ENCODE results near the gene COLEC12.

The COLEC12 gene

DNA sequence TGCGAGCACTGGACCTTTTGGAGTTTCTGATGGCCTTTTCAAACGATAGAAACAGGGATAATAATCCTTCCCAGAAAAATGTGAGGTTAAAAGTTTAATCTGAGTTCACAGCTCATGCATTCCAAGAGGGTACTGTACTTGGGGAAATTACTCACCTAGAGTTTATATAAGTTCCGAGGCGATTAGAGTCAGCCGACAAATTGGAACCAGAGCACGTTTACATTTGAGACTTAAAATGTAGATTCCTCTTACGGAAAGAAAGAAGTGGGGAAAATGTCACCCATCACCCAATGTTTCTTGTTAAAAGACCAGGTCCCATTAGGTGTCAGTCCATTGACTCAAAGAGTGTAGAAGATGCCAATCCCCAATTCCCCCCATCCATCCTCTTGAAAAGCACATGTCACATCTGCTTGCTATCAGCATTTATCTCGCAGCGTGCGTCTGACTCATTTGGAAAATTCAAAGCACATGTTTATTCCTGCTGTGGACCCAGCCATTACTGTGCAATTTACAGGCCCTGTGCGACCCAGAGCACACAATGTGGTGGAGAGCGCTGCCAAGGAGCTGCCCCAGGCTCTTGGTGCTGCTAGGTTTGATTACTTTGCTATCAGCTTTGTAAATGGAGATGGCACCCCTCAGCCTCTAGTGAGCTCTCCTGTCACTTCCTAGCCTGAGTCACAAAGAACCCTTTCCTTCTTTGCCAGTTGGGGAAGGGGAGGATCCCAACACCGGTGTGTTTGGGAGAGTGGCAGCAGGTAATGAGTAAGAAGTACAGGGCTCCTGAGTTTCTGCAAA lies 104.8 kb downstream of the COLEC12 start (continued):
- TF ChIP-seq ZNF654 (tag by site-specific recombination; IDR thresholded peaks at IDR 0.05; ENCODE audit: low read depth) (no peak), ZBTB20 (tag by site-specific recombination; IDR thresholded peaks at IDR 0.05) (no peak), ZNF677 (tag by site-specific recombination; IDR thresholded peaks at IDR 0.05) (no peak), ZNF335 (tag by site-specific recombination; conservative IDR thresholded peaks at IDR 0.05) (peak; percentile 55), ZNF2 (tag by site-specific recombination; IDR thresholded peaks at IDR 0.05) (peak; percentile 80), WT1 (tag by site-specific recombination; IDR thresholded peaks at IDR 0.05) (peak; percentile 84), TCF7L2 (IDR thresholded peaks at IDR 0.05; ENCODE audit: borderline replicate concordance, low read depth, low read length) (0 out of 2 replicates have a peak, but pooled peaks have one; percentile 21), ZNF121 (tag by site-specific recombination; IDR thresholded peaks at IDR 0.05) (no peak), EGR2 (tag by site-specific recombination; IDR thresholded peaks at IDR 0.05; ENCODE audit: low read depth) (no peak), ZNF146 (tag by site-specific recombination; IDR thresholded peaks at IDR 0.05) (no peak), ZNF548 (tag by site-specific recombination; IDR thresholded peaks at IDR 0.05) (no peak), REPIN1 (tag by site-specific recombination; IDR thresholded peaks at IDR 0.05; ENCODE audit: low read depth) (no peak), MYNN (tag by site-specific recombination; IDR thresholded peaks at IDR 0.05; ENCODE audit: borderline replicate concordance) (0 out of 2 replicates have a peak, but pooled peaks have one; percentile 28), GFI1B (tag by site-specific recombination; IDR thresholded peaks at IDR 0.05) (peak; percentile 84), ZNF211 (tag by site-specific recombination; IDR thresholded peaks at IDR 0.05; ENCODE audit: low read depth) (no peak), ZNF114 (tag by site-specific recombination; IDR thresholded peaks at IDR 0.05) (no peak), ZBTB8A (tag by site-specific recombination; IDR thresholded peaks at IDR 0.05) (peak; percentile 56; the same call in 1 of the 2 replicates), ZNF521 (tag by site-specific recombination; IDR thresholded peaks at IDR 0.05) (no peak), ZSCAN30 (tag by site-specific recombination; IDR thresholded peaks at IDR 0.05) (peak; percentile 92; the same call in 1 of the 2 replicates), ZNF549 (tag by site-specific recombination; IDR thresholded peaks at IDR 0.05) (no peak), ZNF394 (tag by site-specific recombination; IDR thresholded peaks at IDR 0.05; ENCODE audit: borderline replicate concordance) (peak; percentile 50; the same call in 1 of the 2 replicates), ZFP37 (tag by site-specific recombination; IDR thresholded peaks at IDR 0.05) (peak; percentile 75; the same call in 1 of the 2 replicates), ZNF626 (tag by site-specific recombination; IDR thresholded peaks at IDR 0.05) (no peak), ZNF658 (tag by site-specific recombination; IDR thresholded peaks at IDR 0.05) (no peak), GLIS1 (tag by site-specific recombination; IDR thresholded peaks at IDR 0.05) (peak; percentile 92), KLF10 (tag by site-specific recombination; IDR thresholded peaks at IDR 0.05) (peak; percentile 45; the same call in 1 of the 2 replicates), ZNF398 (tag by site-specific recombination; IDR thresholded peaks at IDR 0.05) (no peak), ZNF704 (tag by site-specific recombination; IDR thresholded peaks at IDR 0.05) (no peak)
- TF ChIP-seq, protein P1, sequence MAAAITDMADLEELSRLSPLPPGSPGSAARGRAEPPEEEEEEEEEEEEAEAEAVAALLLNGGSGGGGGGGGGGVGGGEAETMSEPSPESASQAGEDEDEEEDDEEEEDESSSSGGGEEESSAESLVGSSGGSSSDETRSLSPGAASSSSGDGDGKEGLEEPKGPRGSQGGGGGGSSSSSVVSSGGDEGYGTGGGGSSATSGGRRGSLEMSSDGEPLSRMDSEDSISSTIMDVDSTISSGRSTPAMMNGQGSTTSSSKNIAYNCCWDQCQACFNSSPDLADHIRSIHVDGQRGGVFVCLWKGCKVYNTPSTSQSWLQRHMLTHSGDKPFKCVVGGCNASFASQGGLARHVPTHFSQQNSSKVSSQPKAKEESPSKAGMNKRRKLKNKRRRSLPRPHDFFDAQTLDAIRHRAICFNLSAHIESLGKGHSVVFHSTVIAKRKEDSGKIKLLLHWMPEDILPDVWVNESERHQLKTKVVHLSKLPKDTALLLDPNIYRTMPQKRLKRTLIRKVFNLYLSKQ (tag by site-specific recombination; IDR thresholded peaks at IDR 0.05; ENCODE audit: borderline replicate concordance), result no peak
- TF ChIP-seq, protein P2, sequence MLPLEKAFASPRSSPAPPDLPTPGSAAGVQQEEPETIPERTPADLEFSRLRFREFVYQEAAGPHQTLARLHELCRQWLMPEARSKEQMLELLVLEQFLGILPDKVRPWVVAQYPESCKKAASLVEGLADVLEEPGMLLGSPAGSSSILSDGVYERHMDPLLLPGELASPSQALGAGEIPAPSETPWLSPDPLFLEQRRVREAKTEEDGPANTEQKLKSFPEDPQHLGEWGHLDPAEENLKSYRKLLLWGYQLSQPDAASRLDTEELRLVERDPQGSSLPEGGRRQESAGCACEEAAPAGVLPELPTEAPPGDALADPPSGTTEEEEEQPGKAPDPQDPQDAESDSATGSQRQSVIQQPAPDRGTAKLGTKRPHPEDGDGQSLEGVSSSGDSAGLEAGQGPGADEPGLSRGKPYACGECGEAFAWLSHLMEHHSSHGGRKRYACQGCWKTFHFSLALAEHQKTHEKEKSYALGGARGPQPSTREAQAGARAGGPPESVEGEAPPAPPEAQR (tag by site-specific recombination; IDR thresholded peaks at IDR 0.05), result no peak
- TF ChIP-seq, protein P3, sequence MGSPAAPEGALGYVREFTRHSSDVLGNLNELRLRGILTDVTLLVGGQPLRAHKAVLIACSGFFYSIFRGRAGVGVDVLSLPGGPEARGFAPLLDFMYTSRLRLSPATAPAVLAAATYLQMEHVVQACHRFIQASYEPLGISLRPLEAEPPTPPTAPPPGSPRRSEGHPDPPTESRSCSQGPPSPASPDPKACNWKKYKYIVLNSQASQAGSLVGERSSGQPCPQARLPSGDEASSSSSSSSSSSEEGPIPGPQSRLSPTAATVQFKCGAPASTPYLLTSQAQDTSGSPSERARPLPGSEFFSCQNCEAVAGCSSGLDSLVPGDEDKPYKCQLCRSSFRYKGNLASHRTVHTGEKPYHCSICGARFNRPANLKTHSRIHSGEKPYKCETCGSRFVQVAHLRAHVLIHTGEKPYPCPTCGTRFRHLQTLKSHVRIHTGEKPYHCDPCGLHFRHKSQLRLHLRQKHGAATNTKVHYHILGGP (tag by site-specific recombination; IDR thresholded peaks at IDR 0.05), result no peak

Data from HEK293 (cell line).